ENCODE data around the gene CD8B2. TPM values are rescaled to one million over a fixed set of nuclear protein-coding genes. Genes with fewer than 3 reads are reported as not detected.
"Not testable (repeated sequence)": the region's sequence is repeated elsewhere in the genome, so short reads cannot be mapped to it uniquely, and the experiment has no call there.

Gene CD8B2
- total RNA-seq, 1 donor from 2014 or later: not detected

DNA sequence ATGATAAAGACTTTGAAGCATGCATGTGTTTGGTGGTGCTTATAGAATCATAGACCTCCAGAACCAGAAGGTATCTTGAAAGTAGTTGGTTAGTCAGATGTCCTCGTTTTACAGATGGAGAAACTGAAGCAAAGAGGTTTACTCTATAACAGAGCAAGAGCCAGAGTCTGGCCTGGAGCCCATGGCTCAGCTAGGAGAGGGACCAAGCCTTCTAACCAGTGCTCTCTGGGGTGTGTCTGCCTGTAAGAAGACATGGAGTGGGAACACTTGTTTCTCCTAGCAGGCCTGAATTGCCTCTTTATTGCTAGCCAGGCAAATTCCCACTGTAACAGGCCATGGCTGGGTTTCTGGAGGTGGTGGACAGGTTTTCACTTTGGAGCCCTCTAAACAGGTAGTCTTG, 67.9 kb downstream of the CD8B2 start:
- TF ChIP-seq, protein P1, sequence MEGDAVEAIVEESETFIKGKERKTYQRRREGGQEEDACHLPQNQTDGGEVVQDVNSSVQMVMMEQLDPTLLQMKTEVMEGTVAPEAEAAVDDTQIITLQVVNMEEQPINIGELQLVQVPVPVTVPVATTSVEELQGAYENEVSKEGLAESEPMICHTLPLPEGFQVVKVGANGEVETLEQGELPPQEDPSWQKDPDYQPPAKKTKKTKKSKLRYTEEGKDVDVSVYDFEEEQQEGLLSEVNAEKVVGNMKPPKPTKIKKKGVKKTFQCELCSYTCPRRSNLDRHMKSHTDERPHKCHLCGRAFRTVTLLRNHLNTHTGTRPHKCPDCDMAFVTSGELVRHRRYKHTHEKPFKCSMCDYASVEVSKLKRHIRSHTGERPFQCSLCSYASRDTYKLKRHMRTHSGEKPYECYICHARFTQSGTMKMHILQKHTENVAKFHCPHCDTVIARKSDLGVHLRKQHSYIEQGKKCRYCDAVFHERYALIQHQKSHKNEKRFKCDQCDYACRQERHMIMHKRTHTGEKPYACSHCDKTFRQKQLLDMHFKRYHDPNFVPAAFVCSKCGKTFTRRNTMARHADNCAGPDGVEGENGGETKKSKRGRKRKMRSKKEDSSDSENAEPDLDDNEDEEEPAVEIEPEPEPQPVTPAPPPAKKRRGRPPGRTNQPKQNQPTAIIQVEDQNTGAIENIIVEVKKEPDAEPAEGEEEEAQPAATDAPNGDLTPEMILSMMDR (IDR thresholded peaks at IDR 0.05; ENCODE audit: insufficient read depth, low read length, poor library complexity, severe bottlenecking): no peak
- H3K4me3 ChIP-seq (ENCODE audit: low read depth, low read length): no peak overlapping the region
- H3K36me3 ChIP-seq (ENCODE audit: control insufficient read depth, insufficient read depth, low read length): no peaks in the 10 kb centered on the region
- H3K27me3 ChIP-seq (ENCODE audit: control insufficient read depth, insufficient read depth, low read length): no peaks in the 10 kb centered on the region
- DNase-seq (ENCODE audit: low read depth): no peak

DNA sequence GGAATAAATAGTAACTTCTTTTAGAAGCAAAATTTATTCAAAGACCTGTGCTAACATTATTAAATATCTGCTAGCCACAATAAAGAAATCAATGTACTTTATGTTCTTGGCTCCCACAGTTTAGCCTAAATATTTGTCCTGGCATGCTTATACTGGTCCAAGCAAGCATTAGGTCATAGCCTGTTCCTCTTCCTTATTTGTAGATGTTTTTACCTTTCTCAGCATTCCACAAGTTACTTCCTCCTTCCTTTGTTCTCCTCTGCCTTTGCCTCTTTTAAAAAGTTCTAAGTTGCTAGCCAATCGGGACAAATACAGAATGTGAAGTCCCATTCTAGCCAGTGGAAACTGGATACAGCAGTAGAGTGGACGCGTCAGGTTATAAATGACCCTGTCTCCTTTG, 72.6 kb downstream of the CD8B2 start:
- not testable (repeated sequence) for H3K36me3 ChIP-seq (ENCODE audit: control insufficient read depth, insufficient read depth, low read length); DNase-seq (ENCODE audit: low read depth); H3K27me3 ChIP-seq (ENCODE audit: control insufficient read depth, insufficient read depth, low read length)

DNA sequence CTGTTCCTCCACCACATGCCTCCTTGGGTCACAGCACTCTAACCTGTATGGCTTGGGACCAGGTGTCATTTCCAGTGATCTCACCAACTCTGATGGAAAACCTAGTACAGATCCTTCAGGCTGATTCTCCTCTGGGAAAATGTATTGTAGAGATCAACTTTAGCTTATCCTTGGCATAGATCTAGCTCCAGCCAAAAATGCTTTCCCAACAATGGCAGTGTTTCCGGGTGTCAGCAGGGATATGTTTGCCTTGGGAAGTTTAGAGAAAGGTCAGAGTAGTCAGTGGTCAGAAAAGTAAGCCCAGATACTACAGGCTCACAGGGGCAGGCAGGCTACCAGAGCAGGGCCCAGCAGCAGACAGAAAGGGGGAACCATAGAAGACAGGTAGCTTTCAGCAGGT, 73.6 kb downstream of the CD8B2 start:
- DNase-seq (ENCODE audit: low read depth): no peak
- H3K36me3 ChIP-seq (ENCODE audit: control insufficient read depth, insufficient read depth, low read length): no peaks in the 10 kb centered on the region
- H3K4me3 ChIP-seq (ENCODE audit: low read depth, low read length): no peak overlapping the region
- TF ChIP-seq, protein P1 (IDR thresholded peaks at IDR 0.05; ENCODE audit: insufficient read depth, low read length, poor library complexity, severe bottlenecking): no peak
- no peaks in the 10 kb centered on the region for H3K27me3 ChIP-seq (ENCODE audit: control insufficient read depth, insufficient read depth, low read length)

More for the DNA sequence above, 72.6 kb downstream of the CD8B2 start:
- not testable (repeated sequence) for H3K4me3 ChIP-seq (ENCODE audit: low read depth, low read length)

DNA sequence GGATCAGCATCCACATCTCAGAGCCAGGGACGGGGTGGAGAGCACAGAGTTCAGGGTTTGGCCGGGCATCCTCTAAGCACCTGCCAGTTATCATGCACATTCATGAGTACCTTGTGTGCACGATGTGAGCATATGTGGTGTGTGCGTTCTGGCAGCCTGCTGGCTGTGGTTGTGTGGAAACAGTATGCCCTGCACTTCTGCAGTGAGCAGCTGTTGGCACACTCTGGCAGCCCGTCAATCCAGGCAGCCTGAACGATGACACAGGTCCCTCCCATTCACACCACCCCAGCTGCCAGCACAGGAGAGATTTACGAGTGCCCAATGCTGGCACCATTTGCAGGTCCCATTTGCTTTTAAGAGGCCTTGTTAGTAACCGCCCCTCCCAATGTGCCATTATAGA, 74.2 kb downstream of the CD8B2 start:
- Histone ChIP-seq H3K36me3 (ENCODE audit: control insufficient read depth, insufficient read depth, low read length) (no peaks in the 10 kb centered on the region), H3K4me3 (ENCODE audit: low read depth, low read length) (no peak overlapping the region), H3K27me3 (ENCODE audit: control insufficient read depth, insufficient read depth, low read length) (no peaks in the 10 kb centered on the region)
- no peak for DNase-seq (ENCODE audit: low read depth)
- TF ChIP-seq, protein P1 (IDR thresholded peaks at IDR 0.05; ENCODE audit: insufficient read depth, low read length, poor library complexity, severe bottlenecking): no peak

DNA sequence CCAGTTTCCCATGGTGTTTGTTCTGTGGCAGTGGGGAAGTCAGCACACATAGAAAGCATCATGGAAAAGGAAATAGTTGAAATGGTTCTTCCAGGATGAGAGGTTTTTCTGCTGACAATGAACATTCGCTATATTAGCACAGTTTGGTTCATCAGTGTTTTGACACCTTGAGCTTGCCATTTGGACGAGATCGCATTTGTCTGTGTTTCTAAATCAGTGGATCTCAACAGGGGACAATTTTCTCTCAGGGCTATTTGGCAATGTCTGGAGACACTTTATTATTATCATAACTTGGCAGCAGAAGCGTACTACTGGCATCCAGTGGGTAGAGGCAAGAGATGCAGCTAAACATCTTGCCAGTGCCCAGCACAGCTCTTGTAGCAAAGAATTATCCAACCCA, 74.6 kb downstream of the CD8B2 start:
- no peak for DNase-seq (ENCODE audit: low read depth)

DNA sequence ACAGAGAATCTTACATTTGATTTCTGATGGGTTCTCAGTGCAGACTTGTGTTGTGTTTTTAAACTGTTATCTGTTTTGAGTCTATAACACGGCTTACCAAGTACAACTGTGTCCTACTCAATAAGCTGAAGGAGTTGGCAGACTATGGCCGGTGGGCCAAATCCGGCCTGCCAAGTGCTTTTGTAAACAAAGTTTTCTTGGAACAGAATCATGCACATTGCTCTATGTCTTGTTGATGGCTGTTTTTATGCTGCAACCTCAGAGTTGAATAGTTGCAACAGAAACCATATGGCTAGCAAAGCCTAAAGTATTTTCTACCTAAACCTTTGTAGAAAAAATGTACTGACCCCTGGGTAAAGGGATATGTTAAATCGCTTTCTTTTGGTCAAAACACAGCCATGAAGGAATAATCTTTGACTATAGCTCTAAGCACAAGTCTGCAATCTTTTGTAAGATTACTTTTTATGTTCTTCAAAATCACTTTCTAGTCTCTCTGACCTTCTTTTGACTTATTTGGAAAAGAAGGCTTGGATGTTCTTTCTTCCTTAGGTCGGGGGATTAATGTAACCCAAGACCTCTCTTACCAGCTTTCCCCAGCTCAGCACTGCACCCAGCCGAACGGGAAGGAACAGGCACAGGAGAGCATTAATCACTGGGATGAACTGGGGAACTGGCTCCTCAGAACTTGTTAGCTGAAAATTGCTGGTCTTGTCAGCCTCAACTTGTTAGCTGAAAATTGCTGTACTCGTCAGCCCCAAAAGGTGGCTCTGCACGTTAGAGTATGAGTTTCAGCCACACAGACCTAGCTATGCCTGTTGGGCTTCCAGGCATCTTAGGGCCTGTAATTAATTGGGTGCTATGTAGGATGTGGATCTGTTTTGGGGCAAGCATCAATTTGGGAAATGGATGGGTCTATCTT, 75.4 kb downstream of the CD8B2 start:
- TF ChIP-seq, protein P1 (IDR thresholded peaks at IDR 0.05; ENCODE audit: insufficient read depth, low read length, poor library complexity, severe bottlenecking): no peak
- H3K27me3 ChIP-seq (ENCODE audit: control insufficient read depth, insufficient read depth, low read length): no peaks in the 10 kb centered on the region
- DNase-seq (ENCODE audit: low read depth): no peak

More for the DNA sequence above, 74.6 kb downstream of the CD8B2 start:
- Histone ChIP-seq H3K4me3 (ENCODE audit: low read depth, low read length) (no peak overlapping the region), H3K27me3 (ENCODE audit: control insufficient read depth, insufficient read depth, low read length) (no peaks in the 10 kb centered on the region), H3K36me3 (ENCODE audit: control insufficient read depth, insufficient read depth, low read length) (no peaks in the 10 kb centered on the region)
- TF ChIP-seq, protein P1 (IDR thresholded peaks at IDR 0.05; ENCODE audit: insufficient read depth, low read length, poor library complexity, severe bottlenecking): no peak

More for the DNA sequence above, 75.4 kb downstream of the CD8B2 start:
- no peak overlapping the region for H3K4me3 ChIP-seq (ENCODE audit: low read depth, low read length)
- no peaks in the 10 kb centered on the region for H3K36me3 ChIP-seq (ENCODE audit: control insufficient read depth, insufficient read depth, low read length)
